ENCODE data around the gene LOC128125822.

Gene LOC128125822

GRCh38 chr6:63529498-63529897 lies 42.8 kb upstream of the LOC128125822 start:
- Histone ChIP-seq H3K4me3 (ENCODE audit: low read depth, low read length) (no peak overlapping the region), H3K36me3 (ENCODE audit: control insufficient read depth, insufficient read depth, low read length) (no peaks in the 10 kb centered on the region), H3K27me3 (ENCODE audit: control insufficient read depth, insufficient read depth, low read length) (no peaks in the 10 kb centered on the region)
- FAIRE-seq (no peak), DNase-seq (ENCODE audit: low read depth) (peak; percentile 71)
- TF ChIP-seq, protein P1, sequence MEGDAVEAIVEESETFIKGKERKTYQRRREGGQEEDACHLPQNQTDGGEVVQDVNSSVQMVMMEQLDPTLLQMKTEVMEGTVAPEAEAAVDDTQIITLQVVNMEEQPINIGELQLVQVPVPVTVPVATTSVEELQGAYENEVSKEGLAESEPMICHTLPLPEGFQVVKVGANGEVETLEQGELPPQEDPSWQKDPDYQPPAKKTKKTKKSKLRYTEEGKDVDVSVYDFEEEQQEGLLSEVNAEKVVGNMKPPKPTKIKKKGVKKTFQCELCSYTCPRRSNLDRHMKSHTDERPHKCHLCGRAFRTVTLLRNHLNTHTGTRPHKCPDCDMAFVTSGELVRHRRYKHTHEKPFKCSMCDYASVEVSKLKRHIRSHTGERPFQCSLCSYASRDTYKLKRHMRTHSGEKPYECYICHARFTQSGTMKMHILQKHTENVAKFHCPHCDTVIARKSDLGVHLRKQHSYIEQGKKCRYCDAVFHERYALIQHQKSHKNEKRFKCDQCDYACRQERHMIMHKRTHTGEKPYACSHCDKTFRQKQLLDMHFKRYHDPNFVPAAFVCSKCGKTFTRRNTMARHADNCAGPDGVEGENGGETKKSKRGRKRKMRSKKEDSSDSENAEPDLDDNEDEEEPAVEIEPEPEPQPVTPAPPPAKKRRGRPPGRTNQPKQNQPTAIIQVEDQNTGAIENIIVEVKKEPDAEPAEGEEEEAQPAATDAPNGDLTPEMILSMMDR (IDR thresholded peaks at IDR 0.05; ENCODE audit: insufficient read depth, low read length, severe bottlenecking) = no peak

DNA sequence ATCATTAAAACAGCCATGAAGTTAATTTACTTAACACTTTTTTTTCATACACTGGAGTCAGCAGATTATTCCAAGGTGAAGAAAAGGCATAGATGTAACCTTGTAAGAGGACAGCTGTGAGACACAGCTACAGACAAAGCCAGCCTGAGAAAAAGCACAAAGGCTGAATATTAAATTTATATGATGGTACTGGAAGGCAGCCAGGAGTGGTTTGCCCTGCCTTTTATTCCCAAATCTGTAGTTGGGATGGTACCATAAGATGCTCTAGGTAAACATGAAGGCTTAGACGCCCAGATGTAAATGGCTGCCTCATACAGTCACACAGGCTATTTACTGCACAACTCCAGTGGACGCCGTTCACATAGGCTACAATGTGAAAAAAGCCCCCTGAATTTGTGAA lies 42.1 kb upstream of the LOC128125822 start:
- DNase-seq (ENCODE audit: low read depth) = no peak
- TF ChIP-seq, protein P1 (IDR thresholded peaks at IDR 0.05; ENCODE audit: insufficient read depth, low read length, severe bottlenecking) = no peak
- FAIRE-seq = no peak
- H3K27me3 ChIP-seq (ENCODE audit: control insufficient read depth, insufficient read depth, low read length) = no peaks in the 10 kb centered on the region
- no peak overlapping the region for H3K4me3 ChIP-seq (ENCODE audit: low read depth, low read length)
- H3K36me3 ChIP-seq (ENCODE audit: control insufficient read depth, insufficient read depth, low read length) = no peaks in the 10 kb centered on the region

DNA sequence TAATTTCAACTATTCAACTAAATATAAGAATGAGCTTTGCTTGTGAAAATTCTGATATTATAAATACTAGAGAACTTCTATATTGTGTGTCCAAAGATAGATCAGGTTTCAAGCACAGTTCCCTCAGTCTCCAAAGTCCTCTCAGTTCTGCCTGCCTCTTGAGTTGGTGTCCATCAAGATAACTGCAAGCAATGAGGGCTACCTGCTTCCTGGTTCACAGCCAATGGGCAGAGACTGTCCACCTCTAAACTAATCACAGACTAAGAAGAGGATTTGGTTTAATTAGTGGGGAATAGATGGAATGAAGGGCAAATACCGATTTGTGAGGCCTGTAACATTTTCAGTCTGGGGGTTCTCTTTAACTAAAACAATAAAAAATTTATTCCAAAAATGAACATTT lies 41.3 kb upstream of the LOC128125822 start:
- TF ChIP-seq, protein P1 (IDR thresholded peaks at IDR 0.05; ENCODE audit: insufficient read depth, low read length, severe bottlenecking) = no peak
- no peak for DNase-seq (ENCODE audit: low read depth)
- H3K27me3 ChIP-seq (ENCODE audit: control insufficient read depth, insufficient read depth, low read length) = no peaks in the 10 kb centered on the region
- no peak overlapping the region for H3K4me3 ChIP-seq (ENCODE audit: low read depth, low read length)
- no peaks in the 10 kb centered on the region for H3K36me3 ChIP-seq (ENCODE audit: control insufficient read depth, insufficient read depth, low read length)
- FAIRE-seq = no peak

DNA sequence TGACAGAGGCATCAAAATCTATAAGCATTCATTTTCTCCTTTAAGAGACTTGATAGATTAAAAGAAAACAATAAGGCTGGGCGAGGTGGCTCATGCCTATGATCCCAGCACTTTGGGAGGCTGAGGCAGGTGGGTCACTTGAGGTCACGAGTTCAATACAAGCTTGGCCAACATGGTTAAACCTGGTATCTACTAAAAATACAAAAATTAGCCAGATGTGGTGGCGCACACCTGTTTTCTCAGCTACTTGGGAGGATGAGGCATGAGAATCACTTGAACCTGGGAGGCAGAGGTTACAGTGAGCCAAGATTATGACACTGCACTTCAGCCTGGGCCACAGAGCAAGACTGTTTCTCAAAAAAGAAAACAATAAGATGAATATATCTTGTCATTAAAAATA lies 39.3 kb upstream of the LOC128125822 start:
- FAIRE-seq (no peak), DNase-seq (ENCODE audit: low read depth) (no peak)
- TF ChIP-seq, protein P1 (IDR thresholded peaks at IDR 0.05; ENCODE audit: insufficient read depth, low read length, severe bottlenecking) = no peak
- Histone ChIP-seq H3K36me3 (ENCODE audit: control insufficient read depth, insufficient read depth, low read length) (no peaks in the 10 kb centered on the region), H3K27me3 (ENCODE audit: control insufficient read depth, insufficient read depth, low read length) (no peaks in the 10 kb centered on the region), H3K4me3 (ENCODE audit: low read depth, low read length) (no peak overlapping the region)

DNA sequence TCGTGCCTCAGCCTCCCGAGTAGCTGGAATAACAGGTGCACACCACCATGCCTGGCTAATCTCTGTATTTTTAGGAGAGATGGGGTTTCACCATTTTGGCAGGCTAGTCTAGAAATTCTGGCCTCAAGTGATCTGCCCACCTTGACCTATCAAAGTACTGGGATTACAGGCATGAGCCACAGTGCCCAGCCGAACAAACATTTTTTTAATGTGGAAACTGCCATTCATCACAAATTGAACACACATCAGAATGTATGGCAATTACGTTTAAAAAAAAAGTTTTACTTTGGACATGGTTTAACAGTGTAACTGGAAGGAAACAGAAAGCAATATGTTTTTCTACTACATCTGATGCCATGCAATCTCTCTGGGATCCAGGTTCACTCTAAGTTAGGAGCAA lies 38.3 kb upstream of the LOC128125822 start:
- TF ChIP-seq, protein P1 (IDR thresholded peaks at IDR 0.05; ENCODE audit: insufficient read depth, low read length, severe bottlenecking) = no peak
- DNase-seq (ENCODE audit: low read depth) (no peak), FAIRE-seq (no peak)
- no peaks in the 10 kb centered on the region for H3K36me3 ChIP-seq (ENCODE audit: control insufficient read depth, insufficient read depth, low read length)
- H3K27me3 ChIP-seq (ENCODE audit: control insufficient read depth, insufficient read depth, low read length) = no peaks in the 10 kb centered on the region
- no peak overlapping the region for H3K4me3 ChIP-seq (ENCODE audit: low read depth, low read length)

GRCh38 chr6:63537201-63537958 lies 34.9 kb upstream of the LOC128125822 start:
- TF ChIP-seq, protein P1 (IDR thresholded peaks at IDR 0.05; ENCODE audit: insufficient read depth, low read length, severe bottlenecking) = no peak
- FAIRE-seq (peak; percentile 86), DNase-seq (ENCODE audit: low read depth) (peak; percentile 98)
- Histone ChIP-seq H3K27me3 (ENCODE audit: control insufficient read depth, insufficient read depth, low read length) (no peaks in the 10 kb centered on the region), H3K36me3 (ENCODE audit: control insufficient read depth, insufficient read depth, low read length) (no peaks in the 10 kb centered on the region), H3K4me3 (ENCODE audit: low read depth, low read length) (no peak overlapping the region)

Data from bronchial epithelial cell (primary cell).